Panc1 (cell line): ENCODE results near the gene FPGS.
A peak's percentile ranks its signal among the peaks of the same experiment; 100 is the strongest.

Experiments used
- CTCF ChIP-seq: fragments of 450-650 bp; IDR thresholded peaks from 2 replicates; pipeline ENCODE4 v1.5.1; 2017; ENCODE audit warnings: mild to moderate bottlenecking
- POLR2AphosphoS5 ChIP-seq: IDR thresholded peaks from 2 replicates; pipeline ENCODE4 v1.6.1; 2012; ENCODE audit warnings: mild to moderate bottlenecking, low read depth, low read length, moderate library complexity
- REST ChIP-seq, 2 experiments: IDR thresholded peaks; 2 replicates each; pipeline ENCODE4 v1.6.1; 2011 to 2012; ENCODE audit warnings: low read depth in 2 of 2, control low read depth in 1 of 2, low read length in 1 of 2, mild to moderate bottlenecking in 1 of 2, moderate library complexity in 1 of 2; ENCODE audit not compliant: insufficient read depth in 1 of 2
- SIN3A ChIP-seq: IDR thresholded peaks from 2 replicates; pipeline ENCODE4 v1.6.1; 2012; ENCODE audit warnings: low read depth, mild to moderate bottlenecking, low read length, moderate library complexity, borderline replicate concordance; ENCODE audit not compliant: insufficient read depth
- TCF7L2 ChIP-seq: IDR thresholded peaks from 2 replicates; pipeline ENCODE4 v1.6.1; 2011; ENCODE audit warnings: mild to moderate bottlenecking, low read depth, low read length, inconsistent platforms

GRCh38 chr9:127809540-127810377 lies 7.1 kb downstream of the FPGS start:
- TF ChIP-seq TCF7L2: no peak
- TF ChIP-seq CTCF: no peak
- TF ChIP-seq POLR2AphosphoS5: 0 out of 2 replicates have a peak, but pooled peaks have one; percentile 15
- TF ChIP-seq REST (IDR thresholded peaks at IDR 0.05; ENCODE audit: insufficient read depth in 1 of 2, low read depth in 2 of 2, low read length in 1 of 2): no peak
- no peak for TF ChIP-seq SIN3A
